Measurements from ENCODE around the gene PRKAG1. TPM values are rescaled to one million over a fixed set of nuclear protein-coding genes. Genes with fewer than 3 reads are reported as not detected.

PRKAG1 gene
- total RNA-seq, 2 experiments from 2014 or later, result 22.8 to 45.9 TPM

GRCh38 chr12:48973531-48973930, 45.0 kb downstream of the PRKAG1 start:
- Histone ChIP-seq H3K4me1 (ENCODE audit: insufficient read depth, low read length, poor library complexity, severe bottlenecking) (peaks cover 6% of the 10 kb centered on the region), H3K9me2 (ENCODE audit: insufficient read depth, low read length) (no peaks in the 10 kb centered on the region), H3K9me3 (ENCODE audit: low read length) (no peaks in the 10 kb centered on the region), H3K79me2 (ENCODE audit: insufficient read depth, low read depth, low read length) (no peaks in the 10 kb centered on the region), H3K4me3 (ENCODE audit: low read depth, low read length, poor library complexity, severe bottlenecking) (no peak overlapping the region), H3K27ac (ENCODE audit: low read depth, low read length, poor library complexity, severe bottlenecking) (no peak overlapping the region), H2AFZ (ENCODE audit: low read length) (no peak overlapping the region), H4K20me1 (ENCODE audit: insufficient read depth, low read length) (no peaks in the 10 kb centered on the region), H3K36me3 (ENCODE audit: insufficient read depth, low read length) (no peaks in the 10 kb centered on the region), H3K4me2 (ENCODE audit: low read length) (no peak overlapping the region)
- intact Hi-C loops (cut with micrococcal nuclease; ENCODE audit: unreplicated experiment), result no loop called here
- DNase-seq (ENCODE audit: low spot score), result no peak
- BruUV-seq (replicated peaks), result no TSS peak
- ChIA-PET POLR2A (no interaction called here), CTCF (ENCODE audit: unreplicated experiment) (no interaction called here)
- TF ChIP-seq EZH2phosphoT487 (IDR thresholded peaks at IDR 0.05; ENCODE audit: borderline replicate concordance, low read depth, low read length) (no peak), CTCF (conservative IDR thresholded peaks at IDR 0.05; ENCODE audit: low read length) (no peak)

GRCh38 chr12:48972952-48973483, 45.6 kb downstream of the PRKAG1 start:
- H3K79me2 ChIP-seq (ENCODE audit: insufficient read depth, low read depth, low read length), result no peaks in the 10 kb centered on the region
- POLR2A ChIA-PET, result interaction anchor here (0.6 kb wide), 1 partner anchor 121 kb away, joined by 4 read pairs; the partner anchor contains the start of gene DDX23
- H3K9me3 ChIP-seq (ENCODE audit: low read length), result no peaks in the 10 kb centered on the region
- intact Hi-C loops (cut with micrococcal nuclease; ENCODE audit: unreplicated experiment), result no loop called here
- no peak for DNase-seq (ENCODE audit: low spot score)
- H3K27ac ChIP-seq (ENCODE audit: low read depth, low read length, poor library complexity, severe bottlenecking), result no peak overlapping the region
- no TSS peak for BruUV-seq (replicated peaks)
- H4K20me1 ChIP-seq (ENCODE audit: insufficient read depth, low read length), result no peaks in the 10 kb centered on the region
- no peak overlapping the region for H3K4me2 ChIP-seq (ENCODE audit: low read length)
- H3K36me3 ChIP-seq (ENCODE audit: insufficient read depth, low read length), result no peaks in the 10 kb centered on the region
- CTCF ChIA-PET (ENCODE audit: unreplicated experiment), result no interaction called here
- TF ChIP-seq EZH2phosphoT487 (IDR thresholded peaks at IDR 0.05; ENCODE audit: borderline replicate concordance, low read depth, low read length), result peak; percentile 33; the same call in 1 of the 2 replicates
- TF ChIP-seq CTCF (conservative IDR thresholded peaks at IDR 0.05; ENCODE audit: low read length), result no peak
- H3K9me2 ChIP-seq (ENCODE audit: insufficient read depth, low read length), result no peaks in the 10 kb centered on the region
- H3K4me3 ChIP-seq (ENCODE audit: low read depth, low read length, poor library complexity, severe bottlenecking), result no peak overlapping the region
- no peak overlapping the region for H2AFZ ChIP-seq (ENCODE audit: low read length)
- peaks cover 6% of the 10 kb centered on the region for H3K4me1 ChIP-seq (ENCODE audit: insufficient read depth, low read length, poor library complexity, severe bottlenecking)

- DNase-seq (ENCODE audit: low spot score), result no peak
- Histone ChIP-seq H4K20me1 (ENCODE audit: insufficient read depth, low read length) (no peaks in the 10 kb centered on the region), H3K27ac (ENCODE audit: low read depth, low read length, poor library complexity, severe bottlenecking) (no peak overlapping the region), H3K79me2 (ENCODE audit: insufficient read depth, low read depth, low read length) (no peaks in the 10 kb centered on the region), H3K9me3 (ENCODE audit: low read length) (no peaks in the 10 kb centered on the region), H3K36me3 (ENCODE audit: insufficient read depth, low read length) (no peaks in the 10 kb centered on the region), H2AFZ (ENCODE audit: low read length) (no peak overlapping the region), H3K4me3 (ENCODE audit: low read depth, low read length, poor library complexity, severe bottlenecking) (no peak overlapping the region), H3K9me2 (ENCODE audit: insufficient read depth, low read length) (no peaks in the 10 kb centered on the region), H3K4me1 (ENCODE audit: insufficient read depth, low read length, poor library complexity, severe bottlenecking) (no peaks in the 10 kb centered on the region), H3K4me2 (ENCODE audit: low read length) (no peak overlapping the region)
- TF ChIP-seq CTCF (conservative IDR thresholded peaks at IDR 0.05; ENCODE audit: low read length) (no peak), EZH2phosphoT487 (IDR thresholded peaks at IDR 0.05; ENCODE audit: borderline replicate concordance, low read depth, low read length) (no peak)
- ChIA-PET CTCF (ENCODE audit: unreplicated experiment) (no interaction called here), POLR2A (interaction anchor here (0.6 kb wide), 1 partner anchor 120 kb away, joined by 4 read pairs; the partner anchor contains the start of gene DDX23)
- no TSS peak for BruUV-seq (replicated peaks)
- intact Hi-C loops (cut with micrococcal nuclease; ENCODE audit: unreplicated experiment), result no loop called here
These were observed 46.2 kb downstream of the PRKAG1 start for GRCh38 chr12:48972213-48972951.

Measured in OCI-LY7 (cell line).